GM23248 (cell line): Measurements from ENCODE around the gene PDCD10. TPM values are rescaled to one million over a fixed set of nuclear protein-coding genes. Genes with fewer than 3 reads are reported as not detected.

ENCODE experiments used
- DNase-seq: peaks from one replicate; pipeline ENCODE4 v3.0.0-alpha.2; 2015
- H2AFZ ChIP-seq: fragments of 200-600 bp; sonication (generic); 2 replicates; pipeline ENCODE4 v1.6.1; 2016; ENCODE audit warnings: antibody characterized with exemption
- H3F3A ChIP-seq: fragments of 200-600 bp; sonication (generic); 2 replicates; pipeline ENCODE4 v1.6.1; 2016; ENCODE audit warnings: mild to moderate bottlenecking, antibody characterized with exemption, mixed run types; ENCODE audit not compliant: insufficient read depth
- H3K27ac ChIP-seq: fragments of 200-600 bp; sonication (generic); 2 replicates; pipeline ENCODE4 v1.5.1; 2016; ENCODE audit warnings: mild to moderate bottlenecking
- H3K27me3 ChIP-seq: fragments of 200-600 bp; sonication (generic); replicated peaks from 2 replicates; pipeline ENCODE4 v1.6.1; 2016; ENCODE audit warnings: mild to moderate bottlenecking; ENCODE audit not compliant: insufficient read depth
- H3K36me3 ChIP-seq: fragments of 200-600 bp; sonication (generic); 2 replicates; pipeline ENCODE4 v1.6.1; 2016; ENCODE audit warnings: low read depth, mild to moderate bottlenecking
- H3K4me1 ChIP-seq: fragments of 200-600 bp; sonication (generic); 2 replicates; pipeline ENCODE4 v1.6.1; 2016; ENCODE audit warnings: mild to moderate bottlenecking; ENCODE audit not compliant: insufficient read depth
- H3K4me2 ChIP-seq: fragments of 200-600 bp; sonication (generic); one replicate; pipeline ENCODE4 v1.6.1; 2016; ENCODE audit warnings: mild to moderate bottlenecking; ENCODE audit not compliant: unreplicated experiment
- H3K4me3 ChIP-seq: fragments of 200-600 bp; sonication (generic); 2 replicates; pipeline ENCODE4 v1.5.1; 2016; ENCODE audit warnings: mild to moderate bottlenecking
- H3K79me2 ChIP-seq: fragments of 200-600 bp; sonication (generic); 2 replicates; pipeline ENCODE4 v1.6.1; 2016; ENCODE audit warnings: mild to moderate bottlenecking; ENCODE audit not compliant: insufficient read depth
- H3K9ac ChIP-seq: fragments of 200-600 bp; sonication (generic); 2 replicates; pipeline ENCODE4 v1.6.1; 2016; ENCODE audit warnings: mild to moderate bottlenecking
- H3K9me2 ChIP-seq: fragments of 200-600 bp; sonication (generic); 2 replicates; pipeline ENCODE4 v1.6.1; 2016; ENCODE audit warnings: mixed run types, mild to moderate bottlenecking, moderate library complexity; ENCODE audit not compliant: insufficient read depth
- H3K9me3 ChIP-seq: fragments of 200-600 bp; sonication (generic); one replicate; pipeline ENCODE4 v1.6.1; 2017; ENCODE audit warnings: low read depth
- H4K20me1 ChIP-seq: fragments of 200-600 bp; sonication (generic); 2 replicates; pipeline ENCODE4 v1.6.0; 2016; ENCODE audit not compliant: insufficient read depth
- EZH2 ChIP-seq: fragments of 200-600 bp; sonication (generic); IDR thresholded peaks from 2 replicates; pipeline ENCODE4 v1.6.1; 2018; ENCODE audit warnings: antibody characterized with exemption, mild to moderate bottlenecking; ENCODE audit not compliant: insufficient read depth, poor library complexity, severe bottlenecking
- EZH2phosphoT487 ChIP-seq: fragments of 200-600 bp; sonication (generic); IDR thresholded peaks from 2 replicates; pipeline ENCODE4 v1.6.1; 2018; ENCODE audit warnings: antibody characterized with exemption, moderate library complexity, mild to moderate bottlenecking, low read depth; ENCODE audit not compliant: insufficient read depth
- WGBS, 2 experiments: methylation state at CpG; one replicate each; pipeline ENCODE4 v1.1.6; 2015 to 2017; ENCODE audit warnings: low lambda C conversion rate in 2 of 2, low coverage in 1 of 2; ENCODE audit errors: missing lambda C conversion rate in 2 of 2; 5-methylcytosine and 5-hydroxymethylcytosine counted together
- in situ Hi-C: fragments of 300-500 bp; cut with MboI; formaldehyde crosslinking; loops from 2 replicates; pipeline ENCODE4 v1.15.0; 2020
- polyA plus RNA-seq: library from polyadenylated mRNA; unstranded; fragments of >200 nt; fragmentation: Nextera tagmentation; extraction: Ambion mirVana; gene quantifications from 2 replicates; pipeline ENCODE4 v1.2.1, GENCODE V29; 2016
- total RNA-seq: library from RNA; depleted of rRNA; stranded (reverse); fragments of >200 nt; shearing (Covaris generic); gene quantifications from 2 replicates; pipeline ENCODE4 v1.2.3, GENCODE V29; 2014

Gene PDCD10
- total and polyA plus RNA-seq, 2 experiments from 2014 or later = 61.7 to 71.6 TPM

- H3K9me2 ChIP-seq = no peaks in the 10 kb centered on the region
- H3K27me3 ChIP-seq = no peaks in the 10 kb centered on the region
- H3F3A ChIP-seq = no peaks in the 10 kb centered on the region
- 100% methylated on average over 1 of the region's 1 CpG for WGBS, 2 experiments
- H3K79me2 ChIP-seq = no peaks in the 10 kb centered on the region
- no peak overlapping the region for H2AFZ ChIP-seq
- H3K9me3 ChIP-seq = no peaks in the 10 kb centered on the region
- no peak overlapping the region for H3K9ac ChIP-seq
- in situ Hi-C loops = no loop called here
- no peaks in the 10 kb centered on the region for H4K20me1 ChIP-seq
- no peak overlapping the region for H3K4me3 ChIP-seq
- no peaks in the 10 kb centered on the region for H3K4me1 ChIP-seq
- no peak overlapping the region for H3K27ac ChIP-seq
- TF ChIP-seq EZH2 = no peak
- TF ChIP-seq EZH2phosphoT487 = no peak
- H3K4me2 ChIP-seq = no peak overlapping the region
- peaks cover 28% of the 10 kb centered on the region for H3K36me3 ChIP-seq
- no peak for DNase-seq
Measured at GRCh38 chr3:167673221-167673620, 61.5 kb downstream of the PDCD10 start.

DNA sequence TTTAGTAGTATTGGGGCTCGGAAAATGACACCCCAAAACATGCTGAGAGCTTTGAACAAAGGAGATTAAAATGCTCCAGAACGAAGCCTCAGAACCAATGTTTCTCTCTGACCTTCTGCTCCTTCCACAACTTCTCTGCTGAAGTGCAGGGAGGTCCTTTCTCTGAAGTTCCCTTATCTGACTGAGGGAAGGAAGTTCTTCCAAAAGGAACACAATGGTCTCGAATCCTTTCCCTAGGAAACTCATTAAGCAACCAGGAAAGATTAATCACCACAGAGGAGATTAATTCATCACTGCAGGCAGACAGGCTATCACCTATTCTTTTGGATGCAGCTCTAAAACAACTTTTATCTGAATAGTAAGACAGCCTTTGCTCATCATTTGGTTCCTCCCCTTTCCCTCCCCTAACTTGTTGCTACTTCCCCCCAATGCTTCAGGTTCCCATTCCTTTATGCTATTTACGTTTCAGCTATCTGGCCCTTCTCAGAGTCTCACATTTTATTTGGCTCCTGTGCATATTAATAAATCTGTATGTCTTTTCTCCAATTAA is 62.7 kb downstream of the PDCD10 start:
- Histone ChIP-seq H3K36me3 (peaks cover 28% of the 10 kb centered on the region), H3F3A (no peaks in the 10 kb centered on the region), H3K4me2 (no peak overlapping the region), H3K4me3 (no peak overlapping the region), H3K9me2 (no peaks in the 10 kb centered on the region), H3K27me3 (no peaks in the 10 kb centered on the region), H4K20me1 (no peaks in the 10 kb centered on the region), H3K79me2 (no peaks in the 10 kb centered on the region), H3K9me3 (no peaks in the 10 kb centered on the region), H3K4me1 (no peaks in the 10 kb centered on the region), H3K27ac (no peak overlapping the region), H3K9ac (no peak overlapping the region), H2AFZ (no peak overlapping the region)
- DNase-seq = no peak
- in situ Hi-C loops = no loop called here
- TF ChIP-seq EZH2phosphoT487 (no peak), EZH2 (no peak)
- 96 to 100% methylated on average over 4 of the region's 4 CpGs for WGBS, 2 experiments

- H3K9me2 ChIP-seq = no peaks in the 10 kb centered on the region
- peaks cover 7% of the 10 kb centered on the region; the same call in 1 of the 2 replicates for H3K36me3 ChIP-seq
- WGBS, 2 experiments = 46 to 77% methylated on average over 1 of the region's 1 CpG
- no peaks in the 10 kb centered on the region for H3K4me1 ChIP-seq
- H3K27me3 ChIP-seq = no peaks in the 10 kb centered on the region
- H3K9ac ChIP-seq = no peak overlapping the region
- in situ Hi-C loops = no loop called here
- no peaks in the 10 kb centered on the region for H3F3A ChIP-seq
- H3K27ac ChIP-seq = no peak overlapping the region
- no peak overlapping the region for H2AFZ ChIP-seq
- no peaks in the 10 kb centered on the region for H3K79me2 ChIP-seq
- no peak for TF ChIP-seq EZH2
- no peak for TF ChIP-seq EZH2phosphoT487
- no peaks in the 10 kb centered on the region for H4K20me1 ChIP-seq
- no peak for DNase-seq
- H3K4me3 ChIP-seq = no peak overlapping the region
- no peak overlapping the region for H3K4me2 ChIP-seq
- no peaks in the 10 kb centered on the region for H3K9me3 ChIP-seq
Measured at GRCh38 chr3:167669699-167670098, 65.0 kb downstream of the PDCD10 start.

- Histone ChIP-seq H3K36me3 (no peaks in the 10 kb centered on the region), H3K79me2 (no peaks in the 10 kb centered on the region), H3K4me2 (no peak overlapping the region), H3F3A (no peaks in the 10 kb centered on the region), H3K27ac (no peak overlapping the region), H3K9me2 (no peaks in the 10 kb centered on the region), H3K27me3 (no peaks in the 10 kb centered on the region), H4K20me1 (no peaks in the 10 kb centered on the region), H3K9me3 (no peaks in the 10 kb centered on the region), H2AFZ (no peak overlapping the region), H3K4me1 (no peaks in the 10 kb centered on the region), H3K9ac (no peak overlapping the region), H3K4me3 (no peak overlapping the region)
- no peak for DNase-seq
- WGBS, 2 experiments = 96 to 100% methylated on average over 1 of the region's 1 CpG
- in situ Hi-C loops = no loop called here
- TF ChIP-seq EZH2phosphoT487 (no peak), EZH2 (no peak)
Measured at GRCh38 chr3:167668651-167669050, 66.0 kb downstream of the PDCD10 start.

- Histone ChIP-seq H3K9ac (no peak overlapping the region), H3K36me3 (no peaks in the 10 kb centered on the region), H3K4me3 (no peak overlapping the region), H2AFZ (no peak overlapping the region), H3K27ac (no peak overlapping the region), H4K20me1 (no peaks in the 10 kb centered on the region), H3F3A (no peaks in the 10 kb centered on the region), H3K9me2 (no peaks in the 10 kb centered on the region), H3K9me3 (no peaks in the 10 kb centered on the region), H3K4me2 (no peak overlapping the region), H3K27me3 (no peaks in the 10 kb centered on the region), H3K4me1 (no peaks in the 10 kb centered on the region), H3K79me2 (no peaks in the 10 kb centered on the region)
- no peak for DNase-seq
- in situ Hi-C loops = no loop called here
- TF ChIP-seq EZH2 (no peak), EZH2phosphoT487 (no peak)
- WGBS, 2 experiments = 53 to 71% methylated on average over 2 of the region's 2 CpGs
Measured at GRCh38 chr3:167666563-167666962, 68.1 kb downstream of the PDCD10 start.
